Measurements from ENCODE around the gene THSD8.
"Not testable (repeated sequence)": the region's sequence is repeated elsewhere in the genome, so short reads cannot be mapped to it uniquely, and the experiment has no call there.

Gene THSD8

DNA sequence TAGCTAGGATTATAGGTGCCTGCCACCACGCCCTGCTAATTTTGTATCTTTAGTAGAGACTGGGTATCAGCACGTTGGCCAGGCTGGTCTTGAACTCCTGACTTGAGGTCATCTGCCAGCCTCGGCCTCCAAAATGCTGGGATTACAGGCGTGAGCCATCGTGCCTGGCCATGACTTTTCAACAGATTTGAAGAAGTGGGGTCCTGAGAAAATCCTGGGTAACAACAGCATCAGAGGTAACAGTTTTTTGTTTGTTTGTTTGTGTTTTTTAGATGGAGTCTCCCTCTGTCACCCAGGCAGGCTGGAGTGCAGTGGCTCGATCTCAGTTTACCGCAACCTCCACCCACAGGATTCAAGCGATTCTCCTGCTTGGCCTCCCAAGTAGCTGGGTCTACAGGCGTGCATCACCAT lies 6.9 kb upstream of the THSD8 start:
- Histone ChIP-seq H3K27me3 (ENCODE audit: insufficient read depth, low read length) (peaks cover 40% of the 10 kb centered on the region), H3K4me1 (ENCODE audit: insufficient read depth, low read length) (peaks cover 19% of the 10 kb centered on the region), H3K9ac (ENCODE audit: low read depth, low read length) (no peak overlapping the region), H3K27ac (ENCODE audit: low read length) (no peak overlapping the region), H3K4me3 (ENCODE audit: low read length) (no peak overlapping the region), H3K36me3 (ENCODE audit: insufficient read depth, low read depth, low read length) (peaks cover 24% of the 10 kb centered on the region), H3K9me3 (ENCODE audit: insufficient read depth, low read depth, low read length) (no peaks in the 10 kb centered on the region)

DNA sequence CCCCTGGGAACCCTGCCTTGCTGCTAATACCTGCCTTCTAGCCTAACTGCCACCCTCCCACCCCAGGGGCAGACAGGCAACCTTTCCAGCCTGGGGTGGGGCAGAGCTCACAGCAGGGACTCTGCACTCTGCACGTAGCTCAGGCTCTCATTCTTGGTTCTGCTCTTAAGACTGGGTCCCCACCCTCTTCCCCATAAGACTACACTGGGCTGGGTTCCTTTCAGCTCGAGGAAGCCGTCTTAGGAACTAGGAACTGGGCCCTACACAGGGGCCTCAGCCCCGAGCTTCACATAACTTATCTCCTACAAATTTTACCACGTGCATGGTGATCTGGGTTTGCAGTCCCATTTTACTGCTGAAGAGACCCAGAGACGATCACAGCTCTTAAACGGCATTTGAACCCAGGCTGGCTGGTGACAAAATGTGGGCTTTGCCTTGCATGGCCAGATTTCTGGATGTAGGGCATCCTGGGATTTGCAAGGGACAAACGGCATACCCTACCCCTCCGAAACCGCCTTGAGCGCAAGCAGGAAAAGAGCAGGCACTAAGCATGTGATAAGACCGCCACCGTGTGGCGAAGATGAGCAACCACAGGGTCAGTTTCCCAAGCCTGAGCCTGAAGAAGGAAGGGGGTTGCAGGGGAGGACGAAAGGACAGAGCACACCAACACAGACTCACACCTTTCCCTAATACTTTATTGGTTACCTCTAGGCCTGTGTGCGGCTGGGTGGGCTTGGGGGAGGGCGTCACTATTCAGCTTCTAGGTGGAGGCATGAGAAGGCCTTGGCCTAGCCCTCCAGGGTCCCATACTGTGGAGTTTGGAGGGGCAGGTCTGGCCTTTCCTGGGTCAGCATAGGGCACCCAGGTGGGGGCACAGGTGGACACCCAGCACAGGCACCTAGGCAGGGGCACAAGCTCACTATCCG lies 5.5 kb upstream of the THSD8 start:
- Histone ChIP-seq H3K9ac (ENCODE audit: low read depth, low read length) (peak overlapping the region; percentile 16; the same call in 1 of the 2 replicates), H3K9me3 (ENCODE audit: insufficient read depth, low read depth, low read length) (no peaks in the 10 kb centered on the region), H3K4me1 (ENCODE audit: insufficient read depth, low read length) (peaks cover 14% of the 10 kb centered on the region), H3K4me3 (ENCODE audit: low read length) (no peak overlapping the region), H3K27me3 (ENCODE audit: insufficient read depth, low read length) (peaks cover 27% of the 10 kb centered on the region), H3K27ac (ENCODE audit: low read length) (no peak overlapping the region), H3K36me3 (ENCODE audit: insufficient read depth, low read depth, low read length) (peaks cover 31% of the 10 kb centered on the region)

DNA sequence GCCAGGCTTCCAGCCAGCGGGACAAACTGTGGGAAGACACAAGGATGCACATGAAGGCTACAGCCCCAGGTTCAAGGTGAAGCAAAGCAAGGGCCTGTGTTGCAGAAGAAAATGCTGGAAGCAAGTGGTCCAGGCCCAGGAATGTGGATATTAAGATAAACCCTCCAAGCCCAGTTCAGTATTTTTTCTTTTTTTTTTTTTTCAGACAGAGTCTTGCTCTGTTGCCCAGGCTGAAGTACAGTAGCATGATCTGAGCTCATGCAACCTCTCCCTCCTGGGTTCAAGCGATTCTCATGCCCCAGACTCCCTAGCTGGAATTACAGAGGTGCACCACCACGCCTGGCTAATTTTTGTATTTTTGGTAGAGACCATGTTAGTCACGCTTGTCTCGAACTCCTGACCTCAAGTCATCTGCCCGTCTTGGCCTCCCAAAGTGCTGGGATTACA lies 4.7 kb upstream of the THSD8 start:
- no peak overlapping the region for H3K4me3 ChIP-seq (ENCODE audit: low read length)
- H3K27me3 ChIP-seq (ENCODE audit: insufficient read depth, low read length): peaks cover 20% of the 10 kb centered on the region
- no peak overlapping the region for H3K27ac ChIP-seq (ENCODE audit: low read length)
- peaks cover 31% of the 10 kb centered on the region for H3K36me3 ChIP-seq (ENCODE audit: insufficient read depth, low read depth, low read length)
- H3K4me1 ChIP-seq (ENCODE audit: insufficient read depth, low read length): peaks cover 14% of the 10 kb centered on the region
- H3K9ac ChIP-seq (ENCODE audit: low read depth, low read length): no peak overlapping the region
- no peaks in the 10 kb centered on the region for H3K9me3 ChIP-seq (ENCODE audit: insufficient read depth, low read depth, low read length)

DNA sequence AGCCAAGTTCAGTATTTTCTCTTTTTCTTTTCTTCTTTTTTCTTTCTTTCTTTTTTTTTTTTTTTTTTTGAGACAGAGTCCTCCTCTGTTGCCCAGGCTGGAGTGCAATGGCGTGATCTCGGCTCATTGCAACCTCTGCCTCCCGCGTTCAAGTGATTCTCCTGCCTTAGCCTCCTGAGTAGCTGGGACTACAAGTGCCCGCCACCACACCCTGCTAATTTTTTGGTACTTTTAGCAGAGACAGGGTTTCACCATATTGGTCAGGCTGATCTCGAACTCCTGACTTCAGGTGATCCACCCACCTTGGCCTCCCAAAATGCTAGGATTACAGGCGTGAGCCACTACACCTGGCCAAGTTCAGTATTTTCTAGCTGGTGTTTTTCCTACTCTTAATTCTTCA lies 4.3 kb upstream of the THSD8 start:
- H3K9me3 ChIP-seq (ENCODE audit: insufficient read depth, low read depth, low read length); H3K9ac ChIP-seq (ENCODE audit: low read depth, low read length); H3K4me3 ChIP-seq (ENCODE audit: low read length); H3K27ac ChIP-seq (ENCODE audit: low read length): not testable (repeated sequence)
- Histone ChIP-seq H3K36me3 (ENCODE audit: insufficient read depth, low read depth, low read length) (peaks cover 31% of the 10 kb centered on the region), H3K27me3 (ENCODE audit: insufficient read depth, low read length) (peaks cover 20% of the 10 kb centered on the region), H3K4me1 (ENCODE audit: insufficient read depth, low read length) (peaks cover 14% of the 10 kb centered on the region)

DNA sequence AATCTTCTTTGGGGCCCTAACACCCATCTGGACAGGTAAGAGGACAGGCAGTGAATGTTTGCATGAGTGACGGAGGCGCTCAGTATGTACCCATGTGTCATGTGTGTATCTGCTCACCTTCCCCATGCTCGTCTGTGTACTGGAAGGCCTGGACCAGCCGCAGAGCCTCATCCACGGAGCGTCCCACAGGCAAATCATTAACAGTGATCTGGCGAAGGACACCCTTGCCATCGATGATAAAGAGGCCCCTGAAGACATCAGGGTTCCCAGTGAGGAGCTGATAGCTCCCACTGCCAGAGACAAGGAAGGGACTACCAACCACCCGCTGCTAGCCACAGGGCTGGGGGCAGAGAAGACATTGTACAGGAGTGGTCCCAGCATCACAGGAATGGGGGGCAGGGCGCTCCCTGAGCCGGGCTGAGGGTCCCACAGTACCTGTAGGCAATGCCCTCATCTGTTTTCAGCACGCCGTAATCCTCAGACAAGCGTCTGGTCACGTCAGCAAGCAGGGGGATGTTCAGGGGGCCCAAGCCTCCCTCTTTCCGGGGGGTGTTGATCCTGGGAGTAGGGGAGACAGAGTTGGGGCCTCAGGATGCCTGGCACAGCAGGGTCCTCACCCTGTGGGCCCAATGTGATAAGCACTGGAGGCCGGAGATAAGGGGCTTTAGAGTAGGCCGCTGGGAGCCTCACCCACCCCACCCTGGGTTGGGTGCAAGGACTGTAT lies 2.0 kb upstream of the THSD8 start:
- Histone ChIP-seq H3K27me3 (ENCODE audit: insufficient read depth, low read length) (peaks cover 6% of the 10 kb centered on the region), H3K9me3 (ENCODE audit: insufficient read depth, low read depth, low read length) (no peaks in the 10 kb centered on the region), H3K36me3 (ENCODE audit: insufficient read depth, low read depth, low read length) (peaks cover 31% of the 10 kb centered on the region), H3K9ac (ENCODE audit: low read depth, low read length) (peak overlapping the region; percentile 96; the same call in 1 of the 2 replicates), H3K27ac (ENCODE audit: low read length) (no peak overlapping the region), H3K4me1 (ENCODE audit: insufficient read depth, low read length) (peaks cover 11% of the 10 kb centered on the region), H3K4me3 (ENCODE audit: low read length) (peak overlapping the region; percentile 90)

DNA sequence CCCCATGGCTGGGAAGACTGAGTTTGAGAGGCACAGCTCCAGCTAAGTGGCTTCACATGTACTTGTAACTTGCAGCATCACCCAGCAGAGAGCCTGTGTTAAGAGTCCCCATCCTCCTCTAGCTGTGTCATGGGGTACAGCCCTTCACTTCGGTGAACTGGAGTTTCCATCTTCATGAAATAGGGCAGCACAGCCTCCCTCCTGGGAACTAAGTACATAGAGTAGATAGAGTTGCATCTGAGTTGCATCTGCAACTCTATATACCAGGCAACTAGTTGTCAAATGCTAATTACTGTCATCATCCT lies 1.5 kb upstream of the THSD8 start:
- Histone ChIP-seq H3K9ac (ENCODE audit: low read depth, low read length) (peak overlapping the region; percentile 96; the same call in 1 of the 2 replicates), H3K27ac (ENCODE audit: low read length) (no peak overlapping the region), H3K9me3 (ENCODE audit: insufficient read depth, low read depth, low read length) (no peaks in the 10 kb centered on the region), H3K36me3 (ENCODE audit: insufficient read depth, low read depth, low read length) (peaks cover 31% of the 10 kb centered on the region), H3K4me1 (ENCODE audit: insufficient read depth, low read length) (peaks cover 11% of the 10 kb centered on the region), H3K4me3 (ENCODE audit: low read length) (peak overlapping the region; percentile 90), H3K27me3 (ENCODE audit: insufficient read depth, low read length) (peaks cover 6% of the 10 kb centered on the region)

DNA sequence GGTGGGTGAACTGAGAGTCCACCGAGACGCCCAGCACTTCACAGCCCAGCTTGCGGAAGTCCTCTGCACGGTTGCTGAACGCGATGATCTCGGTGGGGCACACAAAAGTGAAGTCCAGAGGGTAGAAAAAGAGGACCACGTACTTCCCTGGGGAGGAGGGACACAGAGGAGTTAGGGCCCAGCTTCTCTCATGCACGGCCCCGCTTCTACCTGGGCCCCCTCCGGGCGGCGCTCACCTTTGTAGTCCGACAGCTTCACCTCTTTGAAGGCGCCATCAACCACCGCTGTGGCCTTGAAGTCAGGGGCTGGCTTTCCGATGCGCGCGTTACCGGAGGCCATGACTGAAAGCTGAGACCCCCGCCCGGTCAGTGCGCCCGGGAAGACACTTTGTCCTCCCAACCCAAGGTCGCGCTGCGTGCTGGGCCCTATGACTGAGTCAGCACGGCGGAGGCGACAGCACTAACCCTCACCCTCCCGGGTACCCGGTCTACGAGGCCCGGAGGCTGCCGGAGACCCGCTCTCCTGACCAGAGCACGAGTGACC lies 875 bp upstream of the THSD8 start:
- H3K27ac ChIP-seq (ENCODE audit: low read length): peak overlapping the region; percentile 78
- H3K9me3 ChIP-seq (ENCODE audit: insufficient read depth, low read depth, low read length): no peaks in the 10 kb centered on the region
- H3K4me1 ChIP-seq (ENCODE audit: insufficient read depth, low read length): peaks cover 10% of the 10 kb centered on the region
- peak overlapping the region; percentile 90 for H3K4me3 ChIP-seq (ENCODE audit: low read length)
- peaks cover 6% of the 10 kb centered on the region for H3K27me3 ChIP-seq (ENCODE audit: insufficient read depth, low read length)
- H3K36me3 ChIP-seq (ENCODE audit: insufficient read depth, low read depth, low read length): peaks cover 31% of the 10 kb centered on the region
- peak overlapping the region; percentile 96 for H3K9ac ChIP-seq (ENCODE audit: low read depth, low read length)

DNA sequence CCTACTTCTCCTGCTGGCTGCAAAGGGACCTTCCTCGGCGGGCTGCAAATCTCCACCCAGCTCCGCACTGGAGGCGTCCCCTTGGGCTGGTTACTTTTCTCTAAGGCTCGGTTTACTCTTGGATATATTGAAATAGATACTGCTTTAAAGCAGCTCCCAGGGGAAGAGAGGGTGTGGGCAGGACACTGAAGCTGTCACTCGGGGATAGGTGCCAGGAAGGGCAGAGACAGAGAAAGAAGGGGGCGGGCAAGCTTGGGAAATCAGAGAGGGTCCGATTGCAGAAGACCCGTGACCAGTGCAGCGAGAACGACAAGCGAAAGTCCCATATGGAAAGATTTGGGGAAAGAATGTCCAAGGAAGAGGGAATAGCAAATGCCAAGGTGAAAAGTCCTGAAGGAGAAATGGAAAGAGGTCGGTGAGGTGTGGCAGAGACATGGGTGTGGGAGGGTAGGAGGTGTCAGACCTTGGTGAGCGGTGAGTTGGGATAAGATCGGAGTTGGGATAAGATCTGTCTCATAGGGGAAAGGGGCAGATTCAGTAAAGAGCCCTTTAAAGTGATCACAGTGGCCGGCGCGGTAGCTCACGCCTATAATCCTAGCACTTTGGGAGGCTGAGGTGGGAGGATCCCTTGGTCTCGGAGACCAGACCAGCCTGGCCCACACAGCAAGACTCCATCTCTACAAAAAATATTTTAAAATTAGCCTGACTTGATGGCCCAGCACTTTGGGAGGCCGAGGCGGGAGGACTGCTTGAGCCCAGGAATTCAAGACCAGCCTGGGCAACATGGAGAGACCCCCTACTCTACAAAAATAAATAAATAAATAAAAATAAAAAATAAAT lies 618 bp downstream of the THSD8 start:
- Histone ChIP-seq H3K9ac (ENCODE audit: low read depth, low read length) (no peak overlapping the region), H3K4me1 (ENCODE audit: insufficient read depth, low read length) (peaks cover 5% of the 10 kb centered on the region), H3K36me3 (ENCODE audit: insufficient read depth, low read depth, low read length) (peaks cover 25% of the 10 kb centered on the region), H3K27me3 (ENCODE audit: insufficient read depth, low read length) (peaks cover 6% of the 10 kb centered on the region), H3K27ac (ENCODE audit: low read length) (no peak overlapping the region), H3K4me3 (ENCODE audit: low read length) (peak overlapping the region; percentile 90), H3K9me3 (ENCODE audit: insufficient read depth, low read depth, low read length) (no peaks in the 10 kb centered on the region)

DNA sequence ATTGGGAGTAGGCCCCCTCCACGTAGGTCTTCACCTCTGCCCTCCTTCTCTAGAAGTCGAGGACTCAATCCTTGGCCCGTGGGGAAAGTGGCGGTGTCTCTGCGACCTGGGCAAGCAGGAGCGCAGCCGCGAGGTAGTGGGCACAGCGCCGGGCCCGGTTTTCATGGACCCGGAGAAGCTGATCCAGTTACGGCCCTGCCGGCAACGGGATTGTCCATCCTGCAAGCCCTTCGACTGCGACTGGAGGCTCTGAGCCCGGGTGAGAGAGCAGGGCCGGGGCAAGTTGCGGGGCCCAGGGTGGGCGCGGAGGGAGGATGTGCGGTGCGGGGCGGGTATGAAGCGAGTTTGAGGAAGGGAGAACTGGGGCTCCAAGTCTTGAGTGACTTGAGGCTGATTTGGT lies 2.2 kb downstream of the THSD8 start:
- no peak overlapping the region for H3K9ac ChIP-seq (ENCODE audit: low read depth, low read length)
- H3K4me3 ChIP-seq (ENCODE audit: low read length): no peak overlapping the region
- H3K27me3 ChIP-seq (ENCODE audit: insufficient read depth, low read length): peaks cover 6% of the 10 kb centered on the region
- peaks cover 24% of the 10 kb centered on the region for H3K36me3 ChIP-seq (ENCODE audit: insufficient read depth, low read depth, low read length)
- no peaks in the 10 kb centered on the region for H3K9me3 ChIP-seq (ENCODE audit: insufficient read depth, low read depth, low read length)
- H3K4me1 ChIP-seq (ENCODE audit: insufficient read depth, low read length): peaks cover 5% of the 10 kb centered on the region
- no peak overlapping the region for H3K27ac ChIP-seq (ENCODE audit: low read length)

DNA sequence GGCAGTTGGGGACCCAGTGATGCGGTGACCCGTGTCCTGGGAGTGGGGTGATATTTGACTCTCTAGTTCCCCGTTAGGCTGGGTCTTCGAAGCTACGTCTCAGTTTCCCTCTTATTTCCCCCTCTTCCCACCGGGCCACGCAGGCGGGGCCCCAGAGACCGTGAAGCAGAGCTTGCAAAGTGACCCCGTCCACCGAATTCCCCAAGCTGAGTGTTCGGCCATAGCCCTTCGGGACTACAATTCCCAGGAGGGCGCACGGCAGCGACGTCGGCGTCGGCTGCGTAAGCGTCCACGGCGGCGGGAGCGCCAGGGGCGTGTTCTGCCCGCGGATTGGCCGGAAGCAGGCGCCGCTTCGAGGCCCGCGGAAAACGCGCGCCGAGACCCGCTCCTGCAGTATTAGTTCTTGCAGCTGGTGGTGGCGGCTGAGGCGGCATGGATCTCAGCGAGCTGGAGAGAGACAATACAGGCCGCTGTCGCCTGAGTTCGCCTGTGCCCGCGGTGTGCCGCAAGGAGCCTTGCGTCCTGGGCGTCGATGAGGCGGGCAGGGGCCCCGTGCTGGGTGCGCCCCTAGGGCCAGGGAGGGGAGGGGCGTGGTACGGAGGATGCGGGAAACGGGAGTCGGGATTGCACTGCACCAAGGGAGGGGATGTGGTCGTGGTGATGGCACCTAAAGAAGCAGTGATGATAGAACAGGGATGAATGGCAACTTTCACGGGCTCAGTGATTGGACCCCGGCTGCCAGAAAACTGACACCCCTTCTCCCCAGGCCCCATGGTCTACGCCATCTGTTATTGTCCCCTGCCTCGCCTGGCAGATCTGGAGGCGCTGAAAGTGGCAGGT lies 4.6 kb downstream of the THSD8 start, which contains the start of gene RNASEH2A:
RNASEH2A (plus strand) TSS at position 343 of the 840 bp plus-strand sequence; CDS start at position 433, 90 bp downstream.
- Histone ChIP-seq H3K27ac (ENCODE audit: low read length) (peak within 1 kb of the TSS; percentile 23), H3K36me3 (ENCODE audit: insufficient read depth, low read depth, low read length) (peaks cover 23% of the 10 kb centered on the region), H3K4me1 (ENCODE audit: insufficient read depth, low read length) (no peaks in the 10 kb centered on the region), H3K27me3 (ENCODE audit: insufficient read depth, low read length) (peaks cover 6% of the 10 kb centered on the region), H3K9me3 (ENCODE audit: insufficient read depth, low read depth, low read length) (no peaks in the 10 kb centered on the region), H3K9ac (ENCODE audit: low read depth, low read length) (peak within 1 kb of the TSS; percentile 86), H3K4me3 (ENCODE audit: low read length) (peak within 1 kb of the TSS; percentile 97)
